ENCODE measurements around the gene BEND2. TPM values are rescaled to one million over a fixed set of nuclear protein-coding genes. Genes with fewer than 3 reads are reported as not detected.
"Not testable (repeated sequence)": the region's sequence is repeated elsewhere in the genome, so short reads cannot be mapped to it uniquely, and the experiment has no call there.

The BEND2 gene
- not detected for total RNA-seq

GRCh38 chrX:18220786-18221185 lies at the start of gene BEND2:
TSS of gene BEND2 (minus strand) at chrX:18220886. CDS start at chrX:18220750, 136 bp downstream.
- DNase-seq (ENCODE audit: low spot score) (no peak), ATAC-seq (no peak)
- Mint-ChIP-seq H3K4me3 (no peak within 1 kb of the TSS), H3K9me3 (no peaks in the 10 kb centered on the region), H3K4me1 (ENCODE audit: low read depth in 2 of 2) (no peaks in the 10 kb centered on the region), H3K36me3 (no peaks in the 10 kb centered on the region), H3K27me3 (peaks cover 0 to 2% of the 10 kb centered on the region in 2 donors), H3K27ac (no peak within 1 kb of the TSS)

- H3K36me3 Mint-ChIP-seq = no peaks in the 10 kb centered on the region
- H3K9me3 Mint-ChIP-seq = no peaks in the 10 kb centered on the region
- DNase-seq (ENCODE audit: low spot score) (no peak), ATAC-seq (no peak)
- H3K4me1 Mint-ChIP-seq (ENCODE audit: low read depth in 2 of 2) = no peaks in the 10 kb centered on the region
- H3K27ac Mint-ChIP-seq = no peak overlapping the region
- H3K27me3 Mint-ChIP-seq = no peaks in the 10 kb centered on the region
- no peak overlapping the region for H3K4me3 Mint-ChIP-seq
Observed at GRCh38 chrX:18255059-18255458, 34.4 kb upstream of the BEND2 start.

GRCh38 chrX:18252644-18253359 lies 32.1 kb upstream of the BEND2 start:
- ATAC-seq (no peak), DNase-seq (ENCODE audit: low spot score) (no peak)
- Mint-ChIP-seq H3K9me3 (no peaks in the 10 kb centered on the region), H3K27ac (no peak overlapping the region), H3K4me3 (no peak overlapping the region), H3K4me1 (ENCODE audit: low read depth in 2 of 2) (peaks cover 0 to 2% of the 10 kb centered on the region in 2 donors), H3K36me3 (no peaks in the 10 kb centered on the region), H3K27me3 (no peaks in the 10 kb centered on the region)

DNA sequence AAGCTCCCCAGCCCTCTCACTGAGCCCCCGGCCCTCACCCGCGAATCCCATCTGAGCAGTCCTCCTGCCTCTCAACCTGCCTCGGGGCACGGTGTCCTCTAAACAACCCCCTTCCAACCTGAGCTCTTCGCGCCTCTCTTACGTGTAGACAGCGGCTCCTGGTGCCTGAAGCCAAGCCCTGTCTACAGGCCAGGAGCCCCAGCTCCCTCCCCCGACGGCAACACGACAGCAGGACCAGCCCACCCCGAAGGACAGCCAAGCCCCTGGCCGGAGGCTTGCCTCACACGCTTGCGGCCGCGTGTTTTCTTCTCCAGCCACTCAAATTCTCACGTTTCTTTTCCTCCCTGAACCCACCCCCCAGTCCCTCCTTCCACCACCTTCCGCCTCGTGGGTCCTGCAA lies 9.0 kb upstream of the BEND2 start:
- H3K4me1 Mint-ChIP-seq (ENCODE audit: low read depth in 2 of 2); H3K9me3 Mint-ChIP-seq; ATAC-seq; H3K36me3 Mint-ChIP-seq; H3K4me3 Mint-ChIP-seq; H3K27me3 Mint-ChIP-seq; H3K27ac Mint-ChIP-seq; DNase-seq (ENCODE audit: low spot score): not testable (repeated sequence)

DNA sequence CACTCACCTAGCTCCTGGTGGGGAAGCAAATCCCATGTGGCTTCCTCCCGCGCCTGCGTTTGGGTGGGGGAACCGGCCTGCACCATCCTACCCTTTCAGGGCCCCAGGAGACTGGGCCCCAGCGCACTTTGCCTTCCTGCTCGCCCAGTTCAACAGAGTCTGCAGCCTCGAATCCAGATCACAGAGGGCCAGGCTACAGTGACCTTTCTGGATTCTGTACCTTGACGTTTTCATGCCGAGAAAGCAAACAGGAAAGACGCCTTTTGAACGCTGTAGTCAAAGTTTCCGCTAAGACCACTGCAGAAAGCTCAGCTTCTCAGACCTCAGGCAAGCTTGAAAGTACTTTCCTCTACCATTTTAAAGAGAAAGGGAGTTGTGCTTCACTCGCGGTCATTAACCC lies 7.4 kb upstream of the BEND2 start:
- DNase-seq (ENCODE audit: low spot score) = no peak
- no peaks in the 10 kb centered on the region for H3K4me1 Mint-ChIP-seq (ENCODE audit: low read depth in 2 of 2)
- no peaks in the 10 kb centered on the region for H3K27me3 Mint-ChIP-seq
- H3K9me3 Mint-ChIP-seq = no peaks in the 10 kb centered on the region
- H3K27ac Mint-ChIP-seq = no peak overlapping the region
- no peaks in the 10 kb centered on the region for H3K36me3 Mint-ChIP-seq
- no peak overlapping the region for H3K4me3 Mint-ChIP-seq
- no peak for ATAC-seq

DNA sequence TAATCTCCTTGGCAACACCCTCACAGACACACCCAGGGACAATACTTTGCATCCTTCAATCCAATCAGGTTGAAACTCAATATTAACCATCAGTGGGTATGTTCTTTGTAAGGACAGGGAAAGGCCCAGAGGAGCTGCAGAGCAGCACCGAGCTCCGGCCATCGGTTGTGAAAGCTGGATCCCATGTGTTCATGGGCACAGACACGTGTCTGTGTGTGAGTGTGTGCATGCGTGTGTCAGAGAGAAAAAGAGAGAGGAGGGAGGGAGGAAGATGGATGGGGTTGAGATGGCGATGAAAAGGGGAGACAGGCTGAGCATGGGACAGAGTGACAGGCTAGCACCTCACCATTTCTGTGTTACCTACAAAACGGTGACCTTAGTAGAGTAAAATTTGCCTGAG lies 6.8 kb upstream of the BEND2 start:
- no peak for ATAC-seq
- H3K4me1 Mint-ChIP-seq (ENCODE audit: low read depth in 2 of 2) = no peaks in the 10 kb centered on the region
- no peaks in the 10 kb centered on the region for H3K27me3 Mint-ChIP-seq
- H3K4me3 Mint-ChIP-seq = no peak overlapping the region
- no peaks in the 10 kb centered on the region for H3K36me3 Mint-ChIP-seq
- H3K9me3 Mint-ChIP-seq = no peaks in the 10 kb centered on the region
- no peak overlapping the region for H3K27ac Mint-ChIP-seq
- DNase-seq (ENCODE audit: low spot score) = no peak

- H3K27ac Mint-ChIP-seq = no peak overlapping the region
- H3K4me1 Mint-ChIP-seq (ENCODE audit: low read depth in 2 of 2) = no peaks in the 10 kb centered on the region
- no peak overlapping the region for H3K4me3 Mint-ChIP-seq
- peaks cover 0 to 8% of the 10 kb centered on the region in 2 donors for H3K27me3 Mint-ChIP-seq
- no peaks in the 10 kb centered on the region for H3K9me3 Mint-ChIP-seq
- DNase-seq (ENCODE audit: low spot score) (no peak), ATAC-seq (no peak)
- no peaks in the 10 kb centered on the region for H3K36me3 Mint-ChIP-seq
Observed at GRCh38 chrX:18210470-18210869, 10.2 kb downstream of the BEND2 start.

DNA sequence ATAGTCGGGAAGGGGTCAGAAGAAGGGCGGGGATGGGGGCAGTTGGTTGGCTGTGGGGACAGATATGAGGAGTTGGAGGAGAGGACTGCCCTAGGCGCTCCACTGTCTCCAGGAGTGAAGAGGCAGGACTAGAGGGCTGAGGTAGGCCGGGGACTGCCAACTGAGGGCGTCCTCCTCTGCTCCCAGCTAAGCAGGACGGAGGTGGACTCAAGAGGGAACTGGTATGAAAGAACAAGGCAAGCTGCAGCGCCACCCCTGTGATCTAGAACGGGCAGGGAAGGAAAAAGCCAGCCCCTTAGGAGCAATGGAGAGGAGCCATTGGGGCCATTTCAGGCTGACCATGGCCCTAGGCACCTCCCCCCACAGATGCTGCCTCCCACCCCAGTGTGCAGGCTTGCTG lies 14.0 kb downstream of the BEND2 start:
- Mint-ChIP-seq H3K9me3 (no peaks in the 10 kb centered on the region), H3K27me3 (peaks cover 0 to 5% of the 10 kb centered on the region in 2 donors), H3K27ac (no peak overlapping the region), H3K4me3 (no peak overlapping the region), H3K4me1 (ENCODE audit: low read depth in 2 of 2) (no peaks in the 10 kb centered on the region), H3K36me3 (no peaks in the 10 kb centered on the region)
- DNase-seq (ENCODE audit: low spot score) = no peak
- no peak for ATAC-seq

DNA sequence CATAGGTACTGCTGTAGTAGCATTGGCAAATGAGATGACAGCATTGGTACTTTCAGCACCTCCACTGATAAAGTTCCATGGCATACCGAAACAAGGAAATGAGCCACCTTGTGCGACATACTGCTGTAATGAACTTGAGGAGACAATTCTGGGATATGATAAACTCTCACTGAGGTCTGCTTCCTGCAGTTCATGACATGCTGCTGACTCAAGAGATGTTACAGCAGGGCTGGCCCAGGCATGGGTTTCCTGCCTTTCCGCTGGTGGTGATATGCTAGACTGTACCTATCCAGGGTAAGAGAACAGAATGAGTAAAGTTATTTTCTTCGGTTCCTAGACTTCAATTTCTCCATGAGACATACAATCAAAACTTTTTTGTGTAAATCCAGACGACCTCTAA lies 17.1 kb downstream of the BEND2 start:
- ATAC-seq (no peak), DNase-seq (ENCODE audit: low spot score) (no peak)
- no peaks in the 10 kb centered on the region for H3K4me1 Mint-ChIP-seq (ENCODE audit: low read depth in 2 of 2)
- no peak overlapping the region for H3K27ac Mint-ChIP-seq
- H3K4me3 Mint-ChIP-seq = no peak overlapping the region
- H3K27me3 Mint-ChIP-seq = peaks cover 0 to 5% of the 10 kb centered on the region in 2 donors
- H3K9me3 Mint-ChIP-seq = no peaks in the 10 kb centered on the region
- no peaks in the 10 kb centered on the region for H3K36me3 Mint-ChIP-seq

DNA sequence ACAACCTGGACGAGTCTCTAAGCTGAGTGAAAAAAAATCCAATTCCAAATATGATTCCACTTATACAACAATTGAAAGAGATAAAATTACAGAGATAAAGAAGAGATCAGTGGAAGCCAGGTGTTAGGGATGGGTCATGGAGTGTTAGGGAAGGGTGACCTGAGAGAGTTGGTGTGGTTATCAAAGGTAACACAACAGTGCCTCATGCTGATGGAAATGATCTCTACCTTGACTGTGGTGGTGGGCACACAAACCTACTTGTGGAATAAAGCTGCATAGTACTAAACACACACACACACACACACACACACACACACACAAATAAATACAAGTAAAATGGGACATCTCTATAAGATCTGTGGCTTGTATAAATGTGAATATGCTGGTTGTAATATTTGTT lies 26.0 kb downstream of the BEND2 start:
- Mint-ChIP-seq H3K9me3 (no peaks in the 10 kb centered on the region), H3K36me3 (no peaks in the 10 kb centered on the region), H3K4me3 (no peak overlapping the region), H3K27me3 (no peaks in the 10 kb centered on the region), H3K27ac (no peak overlapping the region), H3K4me1 (ENCODE audit: low read depth in 2 of 2) (no peaks in the 10 kb centered on the region)
- DNase-seq (ENCODE audit: low spot score) (no peak), ATAC-seq (no peak)

DNA sequence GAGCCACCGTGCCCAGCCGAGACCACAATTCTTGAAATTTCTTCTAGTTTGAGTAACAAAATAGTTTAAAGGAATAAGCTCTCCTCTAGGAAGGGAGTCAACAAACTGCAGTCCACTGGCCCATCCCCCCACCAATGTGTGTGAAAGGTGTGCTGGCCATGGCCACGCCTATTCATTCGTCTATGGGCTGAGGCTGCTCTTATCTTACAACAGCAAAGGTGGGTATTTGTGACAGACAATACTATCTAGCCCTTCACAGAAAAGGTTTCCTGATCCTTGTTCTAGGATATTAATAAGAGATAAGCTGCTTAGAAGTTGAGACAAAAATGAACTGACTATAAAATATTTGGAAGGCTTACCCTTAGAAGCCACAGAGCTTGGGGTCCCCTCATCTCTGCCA lies 41.2 kb downstream of the BEND2 start:
- Mint-ChIP-seq H3K4me1 (ENCODE audit: low read depth in 2 of 2) (no peaks in the 10 kb centered on the region), H3K27me3 (peaks cover 5 to 7% of the 10 kb centered on the region in 2 donors), H3K36me3 (no peaks in the 10 kb centered on the region), H3K4me3 (no peak overlapping the region), H3K9me3 (no peaks in the 10 kb centered on the region), H3K27ac (no peak overlapping the region)
- ATAC-seq (no peak), DNase-seq (ENCODE audit: low spot score) (no peak)

GRCh38 chrX:18174971-18175370 lies 45.7 kb downstream of the BEND2 start:
- Mint-ChIP-seq H3K4me1 (ENCODE audit: low read depth in 2 of 2) (no peaks in the 10 kb centered on the region), H3K36me3 (no peaks in the 10 kb centered on the region), H3K4me3 (no peak overlapping the region), H3K27me3 (peaks cover 5% of the 10 kb centered on the region in 2 donors), H3K9me3 (no peaks in the 10 kb centered on the region), H3K27ac (no peak overlapping the region)
- no peak for DNase-seq (ENCODE audit: low spot score)
- ATAC-seq = no peak

DNA sequence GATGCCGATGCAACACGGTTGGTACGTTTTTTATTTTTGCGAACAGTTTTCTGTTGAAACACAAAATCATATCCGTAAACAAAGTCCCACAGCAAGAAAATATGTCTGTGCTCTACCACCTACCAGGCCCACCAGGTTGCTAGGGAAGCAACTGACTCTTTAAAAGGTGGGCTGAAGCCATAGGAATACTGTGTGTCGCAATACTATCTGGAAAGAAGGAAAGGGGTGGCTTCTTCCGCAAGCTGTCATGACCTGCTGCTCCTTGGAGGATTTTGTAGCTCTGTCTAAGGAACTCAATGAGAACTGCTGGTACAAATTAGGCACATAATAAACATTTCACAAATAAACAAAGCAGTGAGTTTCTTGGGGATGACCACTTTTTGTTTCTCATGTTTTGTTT lies 46.5 kb downstream of the BEND2 start:
- no peaks in the 10 kb centered on the region for H3K36me3 Mint-ChIP-seq
- DNase-seq (ENCODE audit: low spot score) = no peak
- peaks cover 5% of the 10 kb centered on the region in 2 donors for H3K27me3 Mint-ChIP-seq
- no peaks in the 10 kb centered on the region for H3K4me1 Mint-ChIP-seq (ENCODE audit: low read depth in 2 of 2)
- no peak for ATAC-seq
- H3K27ac Mint-ChIP-seq = no peak overlapping the region
- H3K4me3 Mint-ChIP-seq = no peak overlapping the region
- no peaks in the 10 kb centered on the region for H3K9me3 Mint-ChIP-seq

GRCh38 chrX:18173494-18174180 lies 47.0 kb downstream of the BEND2 start:
- Mint-ChIP-seq H3K36me3 (no peaks in the 10 kb centered on the region), H3K4me1 (ENCODE audit: low read depth in 2 of 2) (no peaks in the 10 kb centered on the region), H3K9me3 (no peaks in the 10 kb centered on the region), H3K4me3 (no peak overlapping the region), H3K27ac (no peak overlapping the region), H3K27me3 (peaks cover 5% of the 10 kb centered on the region in 2 donors)
- ATAC-seq (no peak), DNase-seq (ENCODE audit: low spot score) (no peak)

Measured in natural killer cell treated with Interleukin-12 subunit alpha and Interleukin-12 subunit beta and Interleukin-15 and Interleukin-18, amount 100 ng/mL, for 72 hours (primary cell).